Muscle layer of duodenum (tissue), 2 donors: ENCODE data around the gene IFNA16.
"Not testable (repeated sequence)": the region's sequence is repeated elsewhere in the genome, so short reads cannot be mapped to it uniquely, and the experiment has no call there.

Experiments used
- H3K27ac ChIP-seq: one replicate; pipeline ENCODE4 v1.7.0; 2013; ENCODE audit warnings: mild to moderate bottlenecking, low read length
- H3K27me3 ChIP-seq: one replicate; pipeline ENCODE4 v1.7.0; 2013; ENCODE audit warnings: low read depth, mild to moderate bottlenecking, control low read depth, low read length
- H3K36me3 ChIP-seq, 2 donors: one replicate each; pipeline ENCODE4 v1.7.0; 2013; ENCODE audit warnings: low read length in 2 of 2, control low read depth in 1 of 2, mild to moderate bottlenecking in 1 of 2; ENCODE audit not compliant: insufficient read depth in 2 of 2, control insufficient read depth in 1 of 2
- H3K4me1 ChIP-seq, 2 donors: one replicate each; pipeline ENCODE4 v1.7.0; 2013; ENCODE audit warnings: low read length in 2 of 2, mild to moderate bottlenecking in 2 of 2, control low read depth in 1 of 2, moderate library complexity in 1 of 2; ENCODE audit not compliant: insufficient read depth in 2 of 2, control insufficient read depth in 1 of 2
- H3K4me3 ChIP-seq, 2 donors: one replicate each; pipeline ENCODE4 v1.7.0; 2013; ENCODE audit warnings: low read length in 2 of 2, low read depth in 1 of 2, mild to moderate bottlenecking in 1 of 2
- H3K9me3 ChIP-seq, 2 donors: one replicate each; pipeline ENCODE4 v1.7.0; 2013; ENCODE audit warnings: low read length in 2 of 2, control low read depth in 1 of 2, mild to moderate bottlenecking in 1 of 2; ENCODE audit not compliant: control insufficient read depth in 1 of 2
- donor health status: healthy.

The IFNA16 gene

DNA sequence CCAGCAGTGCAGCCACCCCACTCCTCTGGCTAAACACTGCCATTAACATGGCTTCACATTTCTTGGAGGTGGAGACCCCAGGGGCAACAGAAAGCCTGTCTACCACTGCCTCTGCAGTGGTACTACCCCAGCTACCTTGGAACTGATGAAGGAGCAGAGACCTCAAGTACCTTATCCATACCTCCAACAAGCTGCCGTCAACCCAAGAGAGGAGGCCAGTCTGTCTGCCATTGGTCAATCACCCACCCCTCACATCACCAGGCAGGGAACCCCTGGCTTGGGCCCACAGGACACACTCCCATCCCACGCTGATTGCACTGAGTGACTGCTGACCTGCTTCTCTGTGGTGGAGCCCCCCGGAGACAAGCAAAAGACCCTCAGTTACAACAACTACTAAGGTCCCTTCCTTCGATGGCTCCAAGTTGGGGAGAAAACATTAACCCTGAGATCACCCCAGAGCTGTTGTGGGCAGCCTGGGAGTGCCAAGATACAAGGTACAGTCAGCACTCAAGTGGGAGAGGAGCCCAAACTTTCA is 17.1 kb upstream of the IFNA16 start:
- Histone ChIP-seq H3K36me3 (no peaks in the 10 kb centered on the region), H3K4me3 (no peak overlapping the region), H3K4me1 (no peaks in the 10 kb centered on the region), H3K27me3 (no peaks in the 10 kb centered on the region), H3K9me3 (no peaks in the 10 kb centered on the region), H3K27ac (no peak overlapping the region)

DNA sequence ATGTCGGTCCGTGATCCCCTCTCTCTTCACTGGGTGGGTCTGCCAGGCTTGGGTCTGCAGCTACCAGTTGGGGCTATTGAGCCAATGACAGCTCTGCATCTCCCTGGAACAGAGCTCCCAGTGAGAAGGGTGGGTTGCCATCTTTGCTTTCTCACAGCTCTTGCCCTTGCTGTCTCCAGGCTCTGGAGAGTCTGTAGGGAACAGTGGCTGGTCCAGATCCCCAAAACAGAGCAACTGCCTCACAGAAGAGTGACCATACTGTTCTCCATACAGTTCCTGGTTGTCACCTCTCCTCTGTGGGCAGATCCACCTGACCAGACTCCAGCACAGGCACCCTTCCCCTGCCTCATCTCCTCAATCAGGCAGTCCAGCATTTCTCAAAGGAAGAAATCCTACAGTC is 16.1 kb upstream of the IFNA16 start:
- H3K4me3 ChIP-seq, result no peak overlapping the region

DNA sequence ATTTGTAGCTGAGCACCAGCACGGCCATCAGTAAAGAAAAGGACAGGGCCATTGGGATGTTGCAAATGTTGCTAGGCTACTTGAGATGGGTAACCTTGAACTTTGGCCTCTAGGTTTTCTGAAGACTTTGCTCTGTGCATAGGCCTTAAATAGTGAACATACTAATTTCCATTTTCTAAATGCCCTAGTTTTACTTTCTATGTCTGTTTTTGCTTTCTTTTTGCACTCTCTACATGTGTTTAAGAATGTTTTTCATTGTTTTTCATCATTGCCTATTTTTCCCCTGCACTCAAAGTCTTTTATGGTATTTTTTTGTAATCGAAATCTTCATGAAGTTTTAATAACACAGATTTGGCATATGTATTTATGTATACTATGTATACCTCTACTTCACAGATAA is 11.0 kb upstream of the IFNA16 start, which contains the start of gene IFNA17:
IFNA17 (minus strand) TSS at position 101 of the 400 bp plus-strand sequence; CDS start at position 52, 49 bp downstream.
- H3K4me1 ChIP-seq, result no peaks in the 10 kb centered on the region
- no peaks in the 10 kb centered on the region for H3K9me3 ChIP-seq
- H3K27me3 ChIP-seq, result no peaks in the 10 kb centered on the region
- H3K4me3 ChIP-seq, result no peak within 1 kb of the TSS
- no peaks in the 10 kb centered on the region for H3K36me3 ChIP-seq
- no peak within 1 kb of the TSS for H3K27ac ChIP-seq

More for the DNA sequence above, 16.1 kb upstream of the IFNA16 start:
- Histone ChIP-seq H3K36me3 (no peaks in the 10 kb centered on the region), H3K27me3 (no peaks in the 10 kb centered on the region), H3K27ac (no peak overlapping the region), H3K4me1 (no peaks in the 10 kb centered on the region), H3K9me3 (no peaks in the 10 kb centered on the region)

DNA sequence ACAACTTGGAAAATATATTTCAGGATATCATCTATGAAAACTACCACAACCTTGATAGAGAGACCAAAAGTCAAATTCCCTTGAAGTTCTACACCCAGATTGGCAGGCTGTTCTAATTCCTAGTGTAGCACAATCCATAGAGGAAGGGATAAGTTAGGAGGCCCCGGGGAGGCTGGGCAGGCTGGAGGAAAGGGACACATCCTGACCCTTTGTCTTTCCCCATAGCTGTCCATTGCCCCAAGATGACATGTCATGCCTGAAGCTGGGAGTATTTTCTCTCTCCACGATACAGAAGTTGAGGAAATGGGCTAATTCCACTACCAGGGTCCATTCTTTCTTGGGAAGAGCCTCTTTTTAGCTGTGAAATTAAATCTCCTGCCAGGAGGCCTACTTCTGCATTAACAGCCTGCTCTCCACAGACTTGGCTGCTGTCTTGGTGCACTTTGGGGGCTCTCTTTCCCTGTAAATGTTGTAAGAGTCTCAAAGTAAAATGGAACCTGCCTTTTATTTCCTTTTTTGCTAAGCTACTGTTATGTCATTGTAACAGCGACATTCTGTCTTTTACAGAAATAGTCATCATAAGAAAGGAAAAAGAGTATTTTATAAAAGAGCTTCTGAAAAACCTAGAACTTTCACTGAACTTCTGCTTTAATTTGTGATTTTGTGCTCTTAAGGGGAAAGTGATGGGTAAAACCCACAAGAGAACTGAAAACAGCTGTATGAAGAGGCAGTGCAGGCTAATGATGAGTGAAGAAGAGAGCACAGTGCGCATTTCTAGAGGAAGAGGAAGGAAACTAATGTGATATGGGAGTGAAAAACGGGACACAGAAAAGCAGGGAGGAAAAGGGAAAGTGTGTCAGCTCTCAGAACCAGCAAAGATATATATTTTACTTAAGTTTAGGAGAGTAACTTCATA is 3.4 kb downstream of the IFNA16 start:
- H3K4me3 ChIP-seq, H3K36me3 ChIP-seq, H3K9me3 ChIP-seq, H3K27ac ChIP-seq, H3K27me3 ChIP-seq, H3K4me1 ChIP-seq: not testable (repeated sequence)

DNA sequence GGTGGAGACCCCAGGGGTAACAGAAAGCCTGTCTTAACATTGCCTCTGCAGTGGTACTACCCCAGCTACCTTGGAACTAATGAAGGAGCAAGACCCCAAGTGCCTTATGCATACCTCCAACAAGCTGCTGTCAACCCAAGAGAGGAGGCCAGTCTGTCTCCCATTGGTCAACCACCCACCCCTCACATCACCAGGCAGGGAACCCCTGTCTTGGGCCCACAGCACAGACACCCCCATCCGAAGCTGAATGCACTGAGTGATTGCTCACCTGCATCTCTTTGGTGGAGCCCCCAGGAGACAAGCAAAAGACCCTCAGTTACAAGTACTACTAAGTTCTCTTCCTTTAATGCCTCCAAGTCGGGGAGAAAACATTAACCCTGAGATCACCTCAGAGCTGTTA is 5.0 kb downstream of the IFNA16 start:
- not testable (repeated sequence) for H3K27ac ChIP-seq, H3K4me3 ChIP-seq, H3K9me3 ChIP-seq, H3K4me1 ChIP-seq, H3K27me3 ChIP-seq, H3K36me3 ChIP-seq

DNA sequence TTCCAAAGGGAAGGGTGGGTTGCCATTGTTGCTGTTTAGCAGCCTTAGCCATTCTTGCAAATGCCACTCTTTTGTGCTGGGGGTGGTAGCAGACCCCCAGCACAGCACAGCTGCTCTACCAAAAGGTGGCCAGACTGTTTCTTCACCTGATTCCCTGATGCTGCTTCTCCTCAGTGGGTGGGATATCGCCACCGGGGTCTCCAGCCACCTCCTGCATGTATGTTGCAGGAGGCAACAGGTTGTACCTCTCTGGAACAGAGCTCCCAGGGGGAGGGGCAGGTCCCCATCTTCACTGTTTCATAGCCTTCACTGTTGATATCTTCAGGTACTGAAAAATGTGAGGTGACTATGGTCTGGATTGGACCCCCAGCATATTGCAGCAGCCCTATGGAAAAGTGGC is 6.3 kb downstream of the IFNA16 start:
- H3K4me3 ChIP-seq, H3K4me1 ChIP-seq, H3K36me3 ChIP-seq, H3K27me3 ChIP-seq, H3K27ac ChIP-seq, H3K9me3 ChIP-seq: not testable (repeated sequence)

DNA sequence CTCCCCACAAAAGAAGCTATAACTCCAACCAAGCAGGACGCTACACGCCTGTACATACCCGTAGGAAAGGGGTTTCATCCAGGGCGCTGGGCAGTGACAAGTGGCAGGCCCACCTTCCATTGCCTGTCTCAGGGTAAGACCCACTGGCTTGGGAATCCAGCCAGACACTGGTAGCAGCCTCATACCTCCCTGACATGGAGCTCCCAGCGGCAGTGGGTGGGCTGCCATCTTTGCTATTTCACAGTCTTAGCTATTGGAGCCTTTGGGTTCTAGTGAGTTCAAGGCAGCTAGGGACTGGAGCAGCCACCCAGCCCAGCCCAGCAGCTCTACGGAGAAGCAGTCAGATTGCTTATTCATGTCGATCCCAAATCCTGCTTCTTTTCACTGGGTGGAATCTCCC is 6.8 kb downstream of the IFNA16 start:
- Histone ChIP-seq H3K27ac (no peak overlapping the region), H3K9me3 (no peaks in the 10 kb centered on the region), H3K4me1 (no peaks in the 10 kb centered on the region), H3K4me3 (no peak overlapping the region), H3K36me3 (no peaks in the 10 kb centered on the region), H3K27me3 (no peaks in the 10 kb centered on the region)

DNA sequence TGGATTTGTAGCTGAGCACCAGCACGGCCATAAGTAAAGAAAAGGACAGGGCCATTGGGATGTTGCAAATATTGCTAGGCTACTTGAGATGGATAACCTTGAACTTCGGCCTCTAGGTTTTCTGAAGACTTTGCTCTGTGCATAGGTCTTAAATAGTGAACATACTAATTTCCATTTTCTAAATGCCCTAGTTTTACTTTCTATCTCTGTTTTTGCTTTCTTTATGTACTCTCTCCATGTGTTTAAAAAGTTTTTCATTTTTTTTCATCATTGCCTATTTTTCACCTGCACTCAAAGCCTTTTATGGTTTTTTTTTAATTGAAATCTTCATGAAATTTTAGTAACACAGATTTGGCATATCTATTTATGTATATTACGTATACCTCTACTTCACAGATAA is 10.1 kb downstream of the IFNA16 start, which contains the start of gene IFNA10:
IFNA10 (minus strand) TSS at position 101 of the 400 bp plus-strand sequence; CDS start at position 55, 46 bp downstream.
- not testable (repeated sequence) for H3K27me3 ChIP-seq, H3K4me1 ChIP-seq, H3K4me3 ChIP-seq, H3K9me3 ChIP-seq, H3K27ac ChIP-seq, H3K36me3 ChIP-seq

DNA sequence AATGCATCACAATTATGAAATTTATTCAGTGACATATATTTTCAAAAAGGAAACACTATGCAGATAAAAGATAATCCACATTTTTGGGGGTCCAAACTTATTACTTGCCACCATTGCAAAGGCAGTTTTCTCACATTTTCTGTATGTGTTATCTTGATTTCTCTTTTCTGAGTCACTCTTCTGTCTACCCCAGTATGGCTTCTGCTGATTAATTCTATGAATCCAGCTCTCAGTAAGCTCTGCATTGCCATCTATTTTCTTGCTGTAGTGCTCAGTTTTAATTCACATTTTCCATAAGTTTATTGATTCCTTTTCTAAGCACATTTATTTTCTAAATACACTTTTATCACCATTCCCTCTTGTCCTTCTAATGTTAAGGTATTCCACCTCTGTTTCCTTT is 11.9 kb downstream of the IFNA16 start:
- Histone ChIP-seq H3K4me3 (no peak overlapping the region), H3K27ac (no peak overlapping the region), H3K27me3 (no peaks in the 10 kb centered on the region)

DNA sequence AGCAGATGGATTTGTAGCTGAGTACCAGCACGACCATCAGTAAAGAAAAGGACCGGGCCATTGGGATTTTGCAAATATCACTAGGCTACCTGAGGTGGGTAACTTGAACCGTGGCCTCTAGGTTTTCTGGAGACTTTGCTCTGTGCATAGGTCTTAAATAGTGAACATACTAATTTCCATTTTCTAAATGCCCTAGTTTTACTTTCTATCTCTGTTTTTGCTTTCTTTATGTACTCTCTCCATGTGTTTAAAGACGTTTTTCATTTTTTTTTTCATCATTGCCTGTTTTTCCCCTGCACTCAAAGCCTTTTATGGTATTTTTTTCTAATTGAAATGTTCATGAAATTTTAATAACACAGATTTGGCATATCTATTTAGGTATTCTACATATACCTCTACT is 15.0 kb downstream of the IFNA16 start, which contains the start of gene IFNA7:
IFNA7 (minus strand) TSS at position 101 of the 400 bp plus-strand sequence; CDS start at position 61, 40 bp downstream.
- H3K4me3 ChIP-seq, H3K4me1 ChIP-seq, H3K36me3 ChIP-seq: not testable (repeated sequence)

More for the DNA sequence above, 11.9 kb downstream of the IFNA16 start:
- Histone ChIP-seq H3K9me3 (no peaks in the 10 kb centered on the region), H3K4me1 (no peaks in the 10 kb centered on the region), H3K36me3 (no peaks in the 10 kb centered on the region)

DNA sequence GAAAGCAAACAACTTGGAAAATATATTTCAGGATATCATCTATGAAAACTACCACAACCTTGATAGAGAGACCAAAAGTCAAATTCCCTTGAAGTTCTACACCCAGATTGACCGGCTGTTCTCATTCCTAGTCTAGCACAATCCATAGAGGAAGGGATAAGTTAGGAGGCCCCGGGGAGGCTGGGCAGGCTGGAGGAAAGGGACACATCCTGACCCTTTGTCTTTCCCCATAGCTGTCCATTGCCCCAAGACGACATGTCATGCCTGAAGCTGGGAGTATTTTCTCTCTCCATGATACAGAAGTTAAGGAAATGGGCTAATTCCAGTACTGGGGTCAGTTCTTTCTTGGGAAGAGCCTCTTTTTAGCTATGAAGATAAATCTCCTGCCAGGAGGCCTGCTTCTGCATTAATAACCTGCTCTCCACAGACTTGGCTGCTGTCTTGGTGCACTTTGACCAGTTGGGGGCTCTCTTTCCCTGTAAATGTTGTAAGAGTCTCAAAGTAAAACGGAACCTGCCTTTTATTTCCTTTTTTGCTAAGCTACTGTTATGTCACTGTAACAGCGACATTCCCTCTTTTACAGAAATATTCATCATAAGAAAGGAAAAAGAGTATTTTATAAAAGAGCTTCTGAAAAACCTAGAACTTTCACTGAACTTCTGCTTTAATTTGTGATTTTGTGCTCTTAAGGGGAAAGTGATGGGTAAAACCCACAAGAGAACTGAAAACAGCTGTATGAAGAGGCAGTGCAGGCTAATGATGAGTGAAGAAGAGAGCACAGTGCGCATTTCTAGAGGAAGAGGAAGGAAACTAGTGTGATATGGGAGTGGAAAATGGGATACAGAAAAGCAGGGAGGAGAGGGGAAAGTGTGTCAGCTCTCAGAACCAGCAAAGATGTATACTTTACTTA is 22.0 kb downstream of the IFNA16 start:
- not testable (repeated sequence) for H3K4me1 ChIP-seq, H3K9me3 ChIP-seq, H3K27me3 ChIP-seq, H3K36me3 ChIP-seq, H3K27ac ChIP-seq, H3K4me3 ChIP-seq

More for the DNA sequence above, 15.0 kb downstream of the IFNA16 start, which contains the start of gene IFNA7:
- not testable (repeated sequence) for H3K27ac ChIP-seq, H3K27me3 ChIP-seq, H3K9me3 ChIP-seq
